Stimulated activated CD8-positive, alpha-beta memory T cell treated with anti-CD3 and anti-CD28 coated beads, Interleukin-2, amount 100 ng/mL, for 1 hour (primary cell): Measurements from ENCODE around the gene LSM14B.
A peak's percentile ranks its signal among the peaks of the same experiment; 100 is the strongest.

Experiments used
- DNase-seq, 2 donors: peaks; one replicate each; pipeline ENCODE4 v3.0.0-alpha.2; 2020; ENCODE audit warnings: low read depth in 2 of 2

Gene LSM14B

DNA sequence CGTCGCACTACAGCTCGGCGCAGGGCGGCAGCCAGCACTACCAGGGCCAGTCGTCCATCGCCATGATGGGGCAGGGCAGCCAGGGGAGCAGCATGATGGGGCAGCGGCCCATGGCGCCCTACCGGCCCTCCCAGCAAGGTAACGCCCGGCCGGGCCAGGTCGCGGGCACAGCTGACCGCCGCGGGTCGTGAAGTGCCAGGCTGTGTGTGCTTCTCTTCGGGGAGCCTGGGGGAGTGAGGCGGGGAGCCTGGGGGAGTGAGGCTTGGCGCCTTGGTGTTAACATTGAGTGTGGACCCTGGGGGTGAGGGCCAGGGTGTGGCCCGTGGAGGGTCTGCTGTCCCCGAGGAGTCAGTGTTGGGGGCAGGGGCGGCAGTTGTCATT, 41.2 kb downstream of the LSM14B start:
- DNase-seq, result no peak

- DNase-seq, result no peak
These were observed 41.9 kb downstream of the LSM14B start for GRCh38 chr20:62163986-62164762.

DNA sequence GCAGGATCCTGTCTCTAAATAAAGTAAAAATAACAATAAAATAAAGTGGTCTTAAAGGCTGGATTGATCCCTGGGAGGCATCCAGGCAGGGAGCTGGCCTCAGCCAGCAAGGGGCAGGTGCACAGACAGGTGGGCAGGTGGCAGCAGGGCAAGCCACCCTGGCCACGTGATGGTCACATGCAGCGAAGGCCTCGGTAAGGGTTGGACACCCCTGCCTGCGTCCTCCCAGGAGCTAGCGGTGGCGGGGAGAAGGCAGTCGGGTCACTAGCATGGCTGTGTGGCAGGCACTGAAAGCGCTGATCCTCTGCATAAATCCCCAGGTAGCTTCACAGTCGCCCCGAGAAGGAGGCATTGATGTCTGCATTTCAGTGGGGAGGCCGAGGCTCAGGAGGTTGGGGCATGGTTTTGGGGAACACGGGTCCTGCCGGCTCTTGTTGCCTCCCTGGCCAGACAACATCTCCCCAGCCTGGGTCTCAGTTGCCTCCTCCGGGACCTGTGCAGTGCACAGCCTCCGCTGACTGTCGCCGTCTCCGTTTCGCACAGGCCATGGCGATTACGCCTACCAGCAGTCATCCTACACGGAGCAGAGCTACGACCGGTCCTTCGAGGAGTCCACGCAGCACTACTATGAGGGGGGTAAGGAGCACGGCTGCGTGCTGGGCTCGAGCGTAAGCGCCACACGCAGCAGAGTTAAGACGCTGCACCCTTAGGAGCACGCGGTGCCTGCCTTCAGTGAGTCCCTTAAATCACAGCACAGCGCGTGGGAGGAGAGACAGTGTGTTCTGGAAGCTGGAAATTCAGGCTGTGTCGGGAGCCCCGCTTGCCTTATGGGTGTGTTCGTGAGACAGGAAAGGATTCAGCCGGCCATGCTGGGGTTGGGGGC, 42.8 kb downstream of the LSM14B start:
- DNase-seq, result no peak

DNA sequence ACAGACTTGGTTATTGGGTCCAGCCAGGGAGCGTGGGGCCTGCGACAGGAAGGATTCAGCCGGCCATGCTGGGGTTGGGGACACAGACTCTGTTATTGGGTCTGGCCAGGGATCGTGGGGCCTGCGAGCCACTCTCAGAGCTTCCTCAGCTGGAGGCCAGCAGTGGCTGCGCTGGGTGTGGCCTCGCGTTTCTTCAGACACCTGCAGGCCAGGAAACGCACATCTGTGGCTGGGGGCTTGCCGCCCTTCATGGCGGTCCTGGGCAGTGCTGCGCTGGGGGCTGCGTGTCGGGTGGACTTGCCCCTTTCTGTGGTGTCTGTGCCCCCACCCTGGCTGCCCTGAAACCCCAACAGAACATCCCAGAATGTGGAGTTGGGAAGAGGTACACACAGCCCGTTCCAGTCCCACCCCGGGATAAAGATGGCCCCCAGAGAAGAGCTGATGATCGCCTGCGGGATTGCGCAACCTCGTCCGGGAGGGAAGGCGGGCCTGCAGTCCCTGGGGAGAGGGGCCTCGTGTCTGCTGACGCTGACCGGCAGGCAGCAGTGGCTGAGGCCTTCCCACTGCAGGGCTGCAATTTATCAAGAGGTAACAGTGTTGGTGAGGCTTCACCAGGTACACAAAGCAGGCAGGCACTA, 43.6 kb downstream of the LSM14B start:
- DNase-seq, result no peak

GRCh38 chr20:62167474-62167873, 45.2 kb downstream of the LSM14B start:
- no peak for DNase-seq

DNA sequence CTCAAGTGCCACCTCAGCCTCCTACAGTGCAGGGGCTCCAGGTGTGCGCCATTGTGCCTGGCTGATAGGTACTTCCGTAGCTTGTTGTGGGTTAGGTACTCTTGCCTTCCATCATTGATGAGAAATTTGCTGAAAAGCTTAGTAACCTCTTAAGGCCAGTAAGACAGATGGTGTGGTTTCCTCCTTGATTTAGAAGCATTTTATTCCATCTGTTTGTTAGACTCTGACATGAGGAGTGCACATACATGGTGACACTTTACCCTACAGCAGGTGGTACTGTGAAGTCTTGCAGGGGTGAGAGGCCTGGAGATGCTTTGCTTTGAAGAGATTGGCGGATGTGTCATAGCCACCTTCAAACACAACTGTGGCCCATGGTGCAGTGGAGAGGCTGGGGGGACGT, 45.8 kb downstream of the LSM14B start:
- no peak for DNase-seq

DNA sequence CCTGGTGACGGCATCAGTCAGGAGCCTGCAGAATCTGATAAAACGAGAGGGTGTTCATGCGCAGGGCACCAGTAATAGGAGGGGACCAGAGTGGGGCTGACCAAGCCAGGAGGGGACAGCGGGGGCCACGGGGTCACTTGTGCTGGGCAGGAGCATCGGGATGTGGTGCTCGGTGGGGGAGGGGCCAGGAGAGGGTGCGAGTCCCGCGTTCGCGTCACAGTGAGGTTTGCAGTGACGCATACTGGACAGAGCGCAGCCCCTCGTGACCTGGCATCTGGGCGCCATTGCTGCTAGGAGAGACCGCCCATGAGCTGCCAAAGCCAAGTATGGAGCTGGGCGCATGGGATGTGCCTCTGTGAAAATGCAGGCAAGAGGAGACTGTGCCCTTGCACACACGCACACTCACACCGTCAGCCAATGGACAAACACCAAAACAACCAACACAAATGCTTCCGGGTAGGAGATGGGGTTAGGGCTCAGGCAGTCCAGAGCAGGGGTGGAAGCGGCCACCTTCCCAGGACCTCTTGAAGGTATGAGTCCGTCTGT, 46.7 kb downstream of the LSM14B start:
- DNase-seq, result no peak

- DNase-seq, result no peak
These were observed 48.3 kb downstream of the LSM14B start for GRCh38 chr20:62170536-62170935.

GRCh38 chr20:62171245-62171644, 49.0 kb downstream of the LSM14B start:
- no peak for DNase-seq

- DNase-seq, result no peak
These were observed 50.4 kb downstream of the LSM14B start for GRCh38 chr20:62172666-62173065.

- no peak for DNase-seq
These were observed 51.9 kb downstream of the LSM14B start for GRCh38 chr20:62174021-62174804.

DNA sequence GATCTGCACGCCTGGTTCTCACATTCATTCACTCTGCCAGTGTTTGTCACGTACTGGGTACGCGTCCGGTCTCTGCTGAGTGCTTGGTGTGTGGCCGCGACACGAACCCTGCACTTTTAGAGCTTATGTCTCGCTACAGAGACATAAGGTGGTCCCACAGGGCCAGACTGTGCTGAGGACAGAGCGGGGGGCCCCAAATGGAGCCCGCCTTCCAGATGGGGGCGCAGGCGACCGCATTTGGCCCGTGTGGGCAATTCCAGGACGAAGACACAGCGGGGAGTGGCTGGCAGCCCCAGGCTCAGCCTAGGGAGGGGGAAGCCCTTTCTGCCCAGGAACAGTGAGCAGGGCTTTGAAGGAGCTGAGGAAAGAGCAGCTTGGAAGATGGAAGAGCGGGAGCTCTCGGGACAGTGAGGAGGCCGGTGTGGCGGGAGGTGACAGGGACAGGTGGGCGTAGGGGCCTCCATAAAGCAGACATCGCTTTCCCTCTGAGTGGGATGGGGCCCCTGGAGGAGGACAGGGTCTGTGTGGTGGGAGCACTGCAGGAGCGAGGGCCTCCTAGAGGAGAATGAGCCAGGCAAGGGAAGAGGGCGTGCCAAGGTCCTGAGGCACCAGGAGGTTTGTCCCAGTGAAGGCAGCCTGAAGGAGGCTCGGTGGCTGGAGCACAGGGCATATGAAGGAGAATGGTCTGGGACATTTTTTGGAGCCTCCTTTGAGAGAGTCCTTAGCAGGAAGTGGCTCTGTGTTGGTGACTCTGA, 52.8 kb downstream of the LSM14B start:
- DNase-seq, result no peak

- no peak for DNase-seq
These were observed 53.4 kb downstream of the LSM14B start for GRCh38 chr20:62175711-62176110.

DNA sequence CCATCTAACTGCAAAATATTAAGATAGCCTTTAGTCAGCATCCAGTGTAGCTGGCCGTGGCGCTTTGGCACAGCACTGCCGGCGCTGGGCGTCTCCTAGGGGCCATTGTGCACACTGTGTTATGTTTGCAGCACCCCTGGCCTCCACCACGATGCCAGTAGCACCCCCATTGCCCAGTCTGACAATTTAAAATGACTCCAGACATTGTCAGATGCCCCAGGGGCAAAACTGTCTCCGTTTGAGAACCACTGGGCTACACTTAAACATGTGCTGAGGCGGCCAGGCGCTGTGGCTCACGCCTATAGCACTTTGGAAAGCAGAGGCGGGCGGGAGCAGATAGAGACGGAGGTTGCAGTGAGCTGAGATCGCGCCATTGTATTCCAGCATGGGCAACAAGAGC, 54.6 kb downstream of the LSM14B start:
- DNase-seq, result no peak

- no peak for DNase-seq
These were observed 55.0 kb downstream of the LSM14B start for GRCh38 chr20:62177307-62177706.

DNA sequence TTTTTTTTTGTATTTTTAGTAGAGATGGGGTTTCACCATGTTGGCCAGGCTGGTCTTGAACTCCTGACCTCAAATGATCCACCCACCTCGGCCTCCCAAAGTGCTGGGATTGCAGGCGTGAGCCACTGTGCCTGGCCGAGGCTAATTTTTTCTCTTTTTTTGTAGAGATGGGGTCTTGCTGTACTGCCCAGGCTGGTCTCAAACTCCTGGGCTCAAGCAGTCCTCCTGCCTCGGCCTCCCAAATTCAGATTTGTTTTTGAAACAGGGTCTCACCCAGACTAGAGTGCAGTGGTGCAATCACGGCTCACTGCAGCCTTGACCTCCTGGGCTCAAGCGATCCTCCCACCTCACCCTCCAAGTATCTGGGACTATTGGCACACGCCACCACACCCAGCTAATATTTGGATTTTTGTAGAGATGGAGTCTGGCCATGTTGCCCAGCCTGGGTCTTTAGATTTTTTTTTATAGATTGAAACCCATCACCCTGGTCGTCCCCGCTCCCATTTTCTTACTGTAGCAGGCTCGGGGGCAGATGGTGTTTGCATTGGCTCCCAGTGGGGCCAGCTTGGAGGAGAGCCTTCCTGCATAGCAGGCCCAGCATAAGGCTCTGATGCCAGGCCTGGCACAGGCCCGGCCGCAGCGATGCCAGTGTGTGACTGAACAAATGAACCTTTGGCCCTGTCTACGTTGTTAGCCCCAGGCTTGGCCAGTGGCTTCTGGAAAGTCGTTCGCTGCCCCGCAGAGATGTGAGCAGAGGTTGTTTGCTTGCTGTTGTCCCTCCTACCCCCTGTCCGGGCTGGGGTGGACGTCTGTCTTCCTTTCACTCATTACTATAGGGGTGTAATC, 56.3 kb downstream of the LSM14B start:
- DNase-seq, result no peak

GRCh38 chr20:62179162-62179504, 56.9 kb downstream of the LSM14B start:
- no peak for DNase-seq

DNA sequence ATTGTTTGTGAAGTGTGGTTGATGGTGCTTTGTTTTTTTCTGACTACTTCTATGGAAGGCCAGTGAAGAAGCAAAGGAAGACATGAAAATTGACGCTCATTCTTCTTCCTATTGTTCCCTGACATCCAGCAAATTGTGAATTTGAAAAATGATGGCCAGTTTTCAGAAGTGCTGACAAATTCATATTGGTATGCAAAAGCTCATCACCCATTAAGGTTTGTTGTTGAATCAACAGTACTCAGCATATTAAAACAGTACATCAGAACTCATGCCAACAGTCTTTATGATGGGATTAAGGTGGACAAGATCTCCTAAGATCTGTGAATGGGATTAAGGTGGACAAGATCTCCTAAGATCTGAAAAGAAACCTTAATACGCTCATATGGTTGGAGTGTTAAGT, 59.5 kb downstream of the LSM14B start:
- DNase-seq, result no peak

- DNase-seq, result peak; percentile 89
These were observed 60.5 kb downstream of the LSM14B start, which contains the start of gene MTG2 for GRCh38 chr20:62182469-62183425. MTG2 (plus strand) TSS chr20:62183028; CDS start chr20:62193421, 10,393 bp downstream.
